B cell (primary cell): ENCODE measurements around the gene DTNBP1.

ENCODE experiments used
- EZH2 ChIP-seq: IDR thresholded peaks from 2 replicates; pipeline ENCODE4 v1.6.1; 2012; ENCODE audit warnings: borderline replicate concordance, low read depth, mild to moderate bottlenecking, moderate library complexity, low read length; ENCODE audit not compliant: insufficient read depth, poor library complexity, severe bottlenecking
- TF ChIP-seq, protein P1 (sequence below): fragments of 200-600 bp; IDR thresholded peaks from one replicate; pipeline ENCODE4 v1.8.0; 2022; ENCODE audit warnings: antibody characterized with exemption, mild to moderate bottlenecking

DNA sequence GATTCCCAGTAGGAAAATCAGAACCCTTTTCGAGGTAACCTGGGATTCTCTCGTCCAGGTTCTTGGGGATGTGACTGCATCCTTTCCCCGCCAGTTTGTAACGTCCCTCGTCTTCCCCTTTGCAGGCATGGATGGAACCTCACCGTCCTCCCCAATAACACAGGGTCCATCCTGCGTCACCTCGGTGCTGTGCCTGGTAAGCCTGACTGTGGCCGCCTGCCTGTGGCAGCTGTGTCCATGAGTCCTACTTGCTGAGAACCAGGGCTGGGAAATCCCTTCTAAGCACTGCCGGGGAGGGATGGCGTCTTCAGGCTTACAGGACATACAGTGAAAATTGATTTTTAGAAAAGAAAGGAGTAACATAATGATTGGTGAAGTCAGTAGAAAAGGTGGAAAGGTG, 155.6 kb downstream of the DTNBP1 start:
- TF ChIP-seq, protein P1, sequence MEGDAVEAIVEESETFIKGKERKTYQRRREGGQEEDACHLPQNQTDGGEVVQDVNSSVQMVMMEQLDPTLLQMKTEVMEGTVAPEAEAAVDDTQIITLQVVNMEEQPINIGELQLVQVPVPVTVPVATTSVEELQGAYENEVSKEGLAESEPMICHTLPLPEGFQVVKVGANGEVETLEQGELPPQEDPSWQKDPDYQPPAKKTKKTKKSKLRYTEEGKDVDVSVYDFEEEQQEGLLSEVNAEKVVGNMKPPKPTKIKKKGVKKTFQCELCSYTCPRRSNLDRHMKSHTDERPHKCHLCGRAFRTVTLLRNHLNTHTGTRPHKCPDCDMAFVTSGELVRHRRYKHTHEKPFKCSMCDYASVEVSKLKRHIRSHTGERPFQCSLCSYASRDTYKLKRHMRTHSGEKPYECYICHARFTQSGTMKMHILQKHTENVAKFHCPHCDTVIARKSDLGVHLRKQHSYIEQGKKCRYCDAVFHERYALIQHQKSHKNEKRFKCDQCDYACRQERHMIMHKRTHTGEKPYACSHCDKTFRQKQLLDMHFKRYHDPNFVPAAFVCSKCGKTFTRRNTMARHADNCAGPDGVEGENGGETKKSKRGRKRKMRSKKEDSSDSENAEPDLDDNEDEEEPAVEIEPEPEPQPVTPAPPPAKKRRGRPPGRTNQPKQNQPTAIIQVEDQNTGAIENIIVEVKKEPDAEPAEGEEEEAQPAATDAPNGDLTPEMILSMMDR: no peak
- TF ChIP-seq EZH2: no peak
